SK-N-SH treated with all-trans-retinoic acid at 6 μM for 48 hours (cell line): ENCODE results near the gene ADGRB2.

Experiments used
- ATAC-seq: fragments of 200-7000 bp; cut with Tn5 transposase; 3 replicates; pipeline ENCODE4 v1.9.1; 2020; ENCODE audit warnings: mild to moderate bottlenecking, moderate library complexity
- ARNTL ChIP-seq: fragments of 450-650 bp; formaldehyde crosslinking; IDR thresholded peaks from 2 replicates; pipeline ENCODE4 v1.5.0; 2020; ENCODE audit warnings: low read depth, mild to moderate bottlenecking, moderate library complexity, borderline replicate concordance
- BACH2 ChIP-seq: fragments of 250-450 bp; sonication (Bioruptor Pico); IDR thresholded peaks from 2 replicates; pipeline ENCODE4 v1.9.0; 2021; ENCODE audit warnings: mild to moderate bottlenecking, borderline replicate concordance
- CSDC2 ChIP-seq: fragments of 250-450 bp; sonication (Bioruptor Pico); IDR thresholded peaks from 2 replicates; pipeline ENCODE4 v1.5.0; 2020; ENCODE audit warnings: mild to moderate bottlenecking, moderate library complexity
- ESRRG ChIP-seq: fragments of 250-450 bp; sonication (Bioruptor Pico); IDR thresholded peaks from 2 replicates; pipeline ENCODE4 v1.6.1; 2021; ENCODE audit warnings: mild to moderate bottlenecking
- GLIS3 ChIP-seq: fragments of 250-450 bp; sonication (Bioruptor Pico); IDR thresholded peaks from 2 replicates; pipeline ENCODE4 v1.5.0; 2020; ENCODE audit warnings: mild to moderate bottlenecking, moderate library complexity
- ISL1 ChIP-seq: fragments of 250-450 bp; sonication (Bioruptor Pico); IDR thresholded peaks from 2 replicates; pipeline ENCODE4 v2.1.2; 2022; ENCODE audit warnings: mild to moderate bottlenecking, moderate library complexity
- OSR1 ChIP-seq: fragments of 250-450 bp; sonication (Bioruptor Pico); IDR thresholded peaks from 2 replicates; pipeline ENCODE4 v1.8.0; 2022; ENCODE audit warnings: moderate library complexity, mild to moderate bottlenecking, inconsistent platforms
- PPARA ChIP-seq: fragments of 250-450 bp; sonication (Bioruptor Pico); IDR thresholded peaks from 2 replicates; pipeline ENCODE4 v1.5.0; 2020; ENCODE audit warnings: mild to moderate bottlenecking, borderline replicate concordance
- RARB ChIP-seq: fragments of 250-450 bp; sonication (Bioruptor Pico); IDR thresholded peaks from 2 replicates; pipeline ENCODE4 v1.8.0; 2021; ENCODE audit warnings: mild to moderate bottlenecking, moderate library complexity
- SNAI2 ChIP-seq: fragments of 250-450 bp; sonication (Bioruptor Pico); IDR thresholded peaks from 2 replicates; pipeline ENCODE4 v1.5.0; 2020; ENCODE audit warnings: mild to moderate bottlenecking, moderate library complexity
- TCF4 ChIP-seq: fragments of 250-450 bp; sonication (Bioruptor Pico); IDR thresholded peaks from 2 replicates; pipeline ENCODE4 v1.8.0; 2021; ENCODE audit warnings: mild to moderate bottlenecking, moderate library complexity, borderline replicate concordance
- TOX ChIP-seq: fragments of 250-450 bp; sonication (Bioruptor Pico); IDR thresholded peaks from 2 replicates; pipeline ENCODE4 v1.8.0; 2021; ENCODE audit warnings: mild to moderate bottlenecking, moderate library complexity, borderline replicate concordance
- ZC3H10 ChIP-seq: fragments of 250-450 bp; sonication (Bioruptor Pico); IDR thresholded peaks from 2 replicates; pipeline ENCODE4 v1.5.1; 2021; ENCODE audit warnings: mild to moderate bottlenecking, moderate library complexity
- ZFP3 ChIP-seq: fragments of 250-450 bp; sonication (Bioruptor Pico); IDR thresholded peaks from 2 replicates; pipeline ENCODE4 v1.5.0; 2020; ENCODE audit warnings: mild to moderate bottlenecking, moderate library complexity
- ZNF565 ChIP-seq: fragments of 450-650 bp; formaldehyde crosslinking; conservative IDR thresholded peaks from 2 replicates; pipeline ENCODE4 v1.5.0; 2020; ENCODE audit warnings: low read depth, mild to moderate bottlenecking, moderate library complexity
- ZNF70 ChIP-seq: fragments of 450-650 bp; formaldehyde crosslinking; IDR thresholded peaks from 2 replicates; pipeline ENCODE4 v1.5.0; 2020; ENCODE audit warnings: mild to moderate bottlenecking, moderate library complexity
- ZNF8 ChIP-seq: fragments of 450-650 bp; formaldehyde crosslinking; IDR thresholded peaks from 2 replicates; pipeline ENCODE4 v1.5.0; 2020; ENCODE audit warnings: mild to moderate bottlenecking, moderate library complexity
- TF ChIP-seq, protein P1 (sequence below): fragments of 250-450 bp; sonication (Bioruptor Pico); IDR thresholded peaks from 2 replicates; pipeline ENCODE4 v1.5.1; 2021; ENCODE audit warnings: mild to moderate bottlenecking, moderate library complexity
- TF ChIP-seq, protein P2 (sequence below): fragments of 250-450 bp; sonication (Bioruptor Pico); IDR thresholded peaks from 2 replicates; pipeline ENCODE4 v1.5.0; 2020; ENCODE audit warnings: mild to moderate bottlenecking, moderate library complexity
- TF ChIP-seq, protein P3 (sequence below): fragments of 250-450 bp; sonication (Bioruptor Pico); IDR thresholded peaks from 2 replicates; pipeline ENCODE4 v1.8.0; 2021; ENCODE audit warnings: low read depth, mild to moderate bottlenecking, moderate library complexity, borderline replicate concordance

The ADGRB2 gene

DNA sequence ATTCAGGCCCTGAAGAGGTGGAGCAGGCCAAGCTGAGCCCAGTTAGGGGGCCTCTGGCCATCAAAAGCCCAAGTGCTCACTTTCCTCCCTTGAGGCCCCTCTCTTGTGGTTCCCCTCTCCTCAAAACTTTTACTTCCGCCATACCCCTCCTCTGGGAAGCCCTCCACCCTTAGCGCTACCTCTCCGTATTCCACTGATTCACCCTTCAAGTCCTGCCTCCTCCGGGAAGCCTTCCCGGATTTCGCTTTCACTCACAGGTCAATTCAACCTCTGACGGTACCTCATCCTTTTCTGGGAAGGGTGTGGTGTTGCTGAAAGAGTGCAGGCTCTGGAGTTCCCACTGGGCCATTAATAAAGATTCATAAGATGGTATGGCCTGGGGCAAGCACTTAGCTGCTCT lies 32.6 kb upstream of the ADGRB2 start:
- ATAC-seq, result no peak
- TF ChIP-seq, protein P1, sequence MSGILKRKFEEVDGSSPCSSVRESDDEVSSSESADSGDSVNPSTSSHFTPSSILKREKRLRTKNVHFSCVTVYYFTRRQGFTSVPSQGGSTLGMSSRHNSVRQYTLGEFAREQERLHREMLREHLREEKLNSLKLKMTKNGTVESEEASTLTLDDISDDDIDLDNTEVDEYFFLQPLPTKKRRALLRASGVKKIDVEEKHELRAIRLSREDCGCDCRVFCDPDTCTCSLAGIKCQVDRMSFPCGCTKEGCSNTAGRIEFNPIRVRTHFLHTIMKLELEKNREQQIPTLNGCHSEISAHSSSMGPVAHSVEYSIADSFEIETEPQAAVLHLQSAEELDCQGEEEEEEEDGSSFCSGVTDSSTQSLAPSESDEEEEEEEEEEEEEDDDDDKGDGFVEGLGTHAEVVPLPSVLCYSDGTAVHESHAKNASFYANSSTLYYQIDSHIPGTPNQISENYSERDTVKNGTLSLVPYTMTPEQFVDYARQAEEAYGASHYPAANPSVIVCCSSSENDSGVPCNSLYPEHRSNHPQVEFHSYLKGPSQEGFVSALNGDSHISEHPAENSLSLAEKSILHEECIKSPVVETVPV, result no peak
- TF ChIP-seq ZNF565 (no peak), BACH2 (CRISPR knock-in tag) (no peak), RARB (no peak), ZC3H10 (CRISPR knock-in tag) (no peak)
- TF ChIP-seq, protein P2, sequence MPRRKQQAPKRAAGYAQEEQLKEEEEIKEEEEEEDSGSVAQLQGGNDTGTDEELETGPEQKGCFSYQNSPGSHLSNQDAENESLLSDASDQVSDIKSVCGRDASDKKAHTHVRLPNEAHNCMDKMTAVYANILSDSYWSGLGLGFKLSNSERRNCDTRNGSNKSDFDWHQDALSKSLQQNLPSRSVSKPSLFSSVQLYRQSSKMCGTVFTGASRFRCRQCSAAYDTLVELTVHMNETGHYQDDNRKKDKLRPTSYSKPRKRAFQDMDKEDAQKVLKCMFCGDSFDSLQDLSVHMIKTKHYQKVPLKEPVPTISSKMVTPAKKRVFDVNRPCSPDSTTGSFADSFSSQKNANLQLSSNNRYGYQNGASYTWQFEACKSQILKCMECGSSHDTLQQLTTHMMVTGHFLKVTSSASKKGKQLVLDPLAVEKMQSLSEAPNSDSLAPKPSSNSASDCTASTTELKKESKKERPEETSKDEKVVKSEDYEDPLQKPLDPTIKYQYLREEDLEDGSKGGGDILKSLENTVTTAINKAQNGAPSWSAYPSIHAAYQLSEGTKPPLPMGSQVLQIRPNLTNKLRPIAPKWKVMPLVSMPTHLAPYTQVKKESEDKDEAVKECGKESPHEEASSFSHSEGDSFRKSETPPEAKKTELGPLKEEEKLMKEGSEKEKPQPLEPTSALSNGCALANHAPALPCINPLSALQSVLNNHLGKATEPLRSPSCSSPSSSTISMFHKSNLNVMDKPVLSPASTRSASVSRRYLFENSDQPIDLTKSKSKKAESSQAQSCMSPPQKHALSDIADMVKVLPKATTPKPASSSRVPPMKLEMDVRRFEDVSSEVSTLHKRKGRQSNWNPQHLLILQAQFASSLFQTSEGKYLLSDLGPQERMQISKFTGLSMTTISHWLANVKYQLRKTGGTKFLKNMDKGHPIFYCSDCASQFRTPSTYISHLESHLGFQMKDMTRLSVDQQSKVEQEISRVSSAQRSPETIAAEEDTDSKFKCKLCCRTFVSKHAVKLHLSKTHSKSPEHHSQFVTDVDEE (CRISPR knock-in tag), result no peak

DNA sequence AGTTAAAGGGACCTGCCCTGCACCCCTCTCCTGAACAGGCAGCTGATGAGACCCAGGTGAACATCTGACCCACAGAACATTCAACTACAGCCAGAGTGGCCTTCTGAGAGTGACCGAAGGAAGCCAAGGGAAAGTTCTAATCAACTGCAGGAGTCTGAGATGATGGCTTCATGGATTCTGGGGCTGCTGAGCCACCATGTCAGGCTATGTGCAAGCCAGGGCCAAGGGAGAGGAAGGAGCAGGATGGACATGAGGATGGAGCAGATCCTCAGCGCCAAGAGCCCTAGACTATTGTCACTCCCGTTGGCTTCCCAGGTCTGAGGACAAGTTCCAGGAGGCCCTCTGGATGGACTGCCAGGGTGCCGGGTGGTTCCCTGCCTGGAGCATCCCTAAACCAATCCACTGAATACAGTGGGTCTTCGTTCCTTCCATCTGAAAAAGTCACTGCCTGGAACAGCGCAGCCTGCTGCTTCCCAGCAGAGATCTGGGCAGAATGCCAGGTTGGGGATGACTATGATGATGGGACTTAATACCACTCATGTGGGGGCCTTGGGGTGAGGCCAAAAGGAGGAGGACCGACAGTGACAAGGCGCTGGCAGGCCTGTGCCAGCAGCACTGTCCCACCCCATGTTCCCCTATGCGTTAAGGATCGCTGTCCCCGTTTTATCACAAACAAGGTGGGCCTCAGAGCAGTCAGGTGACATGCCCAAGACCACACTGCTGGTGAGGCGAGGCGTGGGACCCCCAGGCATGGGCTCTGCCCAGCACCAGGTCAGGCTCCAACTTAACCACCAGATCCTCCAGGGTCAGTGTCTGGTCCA lies 31.9 kb upstream of the ADGRB2 start:
- no peak for ATAC-seq
- TF ChIP-seq TOX (CRISPR knock-in tag), result no peak
- TF ChIP-seq, all 23 proteins: peak for 0

DNA sequence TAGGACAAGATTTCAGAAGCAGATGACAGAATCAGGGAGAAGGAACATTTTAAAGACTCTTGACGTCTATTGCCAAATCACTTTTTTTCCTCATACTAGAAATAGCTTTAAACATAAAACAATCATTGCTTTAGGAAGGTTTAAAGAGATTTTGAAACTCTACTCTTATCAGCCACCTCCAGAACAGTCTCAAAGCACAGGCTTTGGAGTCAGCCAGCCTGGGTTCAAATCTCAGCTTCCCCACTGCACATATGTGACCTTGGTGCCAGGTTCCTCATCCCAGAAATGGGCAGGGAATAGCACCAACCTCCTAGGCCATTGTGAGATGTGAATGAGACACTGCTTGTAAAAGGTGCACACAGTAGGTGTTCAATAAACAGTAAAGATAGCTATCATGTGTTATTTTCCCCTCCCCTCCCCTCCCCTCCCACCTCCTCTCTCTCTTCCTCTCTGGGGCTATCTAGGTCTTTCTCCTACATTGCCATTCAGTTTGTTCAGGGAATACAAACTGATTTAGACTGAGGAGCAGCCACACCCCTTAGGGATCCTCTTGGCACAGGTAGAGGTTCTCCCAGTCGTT lies 31.0 kb upstream of the ADGRB2 start:
- TF ChIP-seq ZFP3 (no peak), RARB (no peak), TCF4 (CRISPR knock-in tag) (no peak), PPARA (no peak), ISL1 (CRISPR knock-in tag) (no peak), SNAI2 (no peak), GLIS3 (CRISPR knock-in tag) (no peak), OSR1 (CRISPR knock-in tag) (no peak)
- TF ChIP-seq, protein P2 (CRISPR knock-in tag), result no peak
- TF ChIP-seq, protein P3, sequence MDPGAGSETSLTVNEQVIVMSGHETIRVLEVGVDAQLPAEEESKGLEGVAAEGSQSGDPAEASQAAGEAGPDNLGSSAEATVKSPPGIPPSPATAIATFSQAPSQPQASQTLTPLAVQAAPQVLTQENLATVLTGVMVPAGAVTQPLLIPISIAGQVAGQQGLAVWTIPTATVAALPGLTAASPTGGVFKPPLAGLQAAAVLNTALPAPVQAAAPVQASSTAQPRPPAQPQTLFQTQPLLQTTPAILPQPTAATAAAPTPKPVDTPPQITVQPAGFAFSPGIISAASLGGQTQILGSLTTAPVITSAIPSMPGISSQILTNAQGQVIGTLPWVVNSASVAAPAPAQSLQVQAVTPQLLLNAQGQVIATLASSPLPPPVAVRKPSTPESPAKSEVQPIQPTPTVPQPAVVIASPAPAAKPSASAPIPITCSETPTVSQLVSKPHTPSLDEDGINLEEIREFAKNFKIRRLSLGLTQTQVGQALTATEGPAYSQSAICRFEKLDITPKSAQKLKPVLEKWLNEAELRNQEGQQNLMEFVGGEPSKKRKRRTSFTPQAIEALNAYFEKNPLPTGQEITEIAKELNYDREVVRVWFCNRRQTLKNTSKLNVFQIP (CRISPR knock-in tag), result no peak
- TF ChIP-seq, all 23 proteins: peak for 0
- ATAC-seq, result no peak

DNA sequence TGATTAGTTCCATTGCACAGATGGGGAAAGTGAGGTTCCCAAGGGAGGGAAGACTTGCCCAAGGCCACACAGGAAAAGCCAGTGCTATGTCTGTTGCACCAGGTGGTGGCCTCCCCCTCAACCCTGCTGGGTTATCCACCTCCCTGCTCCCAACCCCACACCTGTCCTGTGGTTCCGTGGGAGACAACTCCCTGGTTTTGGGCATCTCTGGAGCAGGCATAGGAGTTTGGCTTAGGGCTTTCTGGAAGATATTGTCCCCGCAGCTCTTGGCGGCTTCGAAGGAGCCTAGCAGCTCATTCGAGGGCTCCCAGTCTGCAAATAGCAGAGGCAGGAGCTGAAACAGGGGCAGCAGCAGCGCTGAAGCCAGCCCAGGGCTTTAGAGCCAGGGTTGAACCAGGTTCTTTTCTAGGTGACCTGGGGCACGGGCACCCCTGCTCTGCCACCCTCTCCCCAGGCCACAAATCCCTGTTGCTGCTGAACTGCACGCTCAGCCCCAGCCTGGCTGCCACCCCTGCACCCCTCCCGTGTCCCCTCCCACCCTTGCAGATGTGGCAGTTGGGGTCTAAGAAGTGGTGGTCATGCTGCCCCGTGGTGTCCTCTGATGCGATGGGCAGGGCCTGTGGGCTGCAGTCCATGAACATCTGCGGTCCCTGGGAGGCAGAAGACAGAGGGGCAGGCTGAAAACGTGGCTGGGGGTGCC lies 29.6 kb upstream of the ADGRB2 start:
- ATAC-seq, result no peak

More for the DNA sequence above, 29.6 kb upstream of the ADGRB2 start:
- no peak for TF ChIP-seq GLIS3 (CRISPR knock-in tag)
- TF ChIP-seq ZNF8, result no peak
- TF ChIP-seq ZNF565, result no peak
- no peak for TF ChIP-seq ZNF70 (CRISPR knock-in tag)
- TF ChIP-seq, protein P1, result no peak
- no peak for TF ChIP-seq SNAI2
- TF ChIP-seq ZFP3, result no peak
- TF ChIP-seq OSR1 (CRISPR knock-in tag), result no peak
- no peak for TF ChIP-seq ESRRG (CRISPR knock-in tag)
- TF ChIP-seq RARB, result no peak
- no peak for TF ChIP-seq CSDC2 (CRISPR knock-in tag)
- TF ChIP-seq ARNTL, result no peak
- TF ChIP-seq TOX (CRISPR knock-in tag), result no peak
